GM18508 (cell line): Measurements from ENCODE around the gene PLD6.
"Not testable (repeated sequence)": the region's sequence is repeated elsewhere in the genome, so short reads cannot be mapped to it uniquely, and the experiment has no call there.

Experiments
- ATAC-seq: cut with Tn5 transposase; IDR thresholded peaks from one replicate; pipeline ENCODE4 v1.9.1; 2021; ENCODE audit warnings: moderate number of reproducible peaks; ENCODE audit not compliant: insufficient read depth, unreplicated experiment

Gene PLD6

DNA sequence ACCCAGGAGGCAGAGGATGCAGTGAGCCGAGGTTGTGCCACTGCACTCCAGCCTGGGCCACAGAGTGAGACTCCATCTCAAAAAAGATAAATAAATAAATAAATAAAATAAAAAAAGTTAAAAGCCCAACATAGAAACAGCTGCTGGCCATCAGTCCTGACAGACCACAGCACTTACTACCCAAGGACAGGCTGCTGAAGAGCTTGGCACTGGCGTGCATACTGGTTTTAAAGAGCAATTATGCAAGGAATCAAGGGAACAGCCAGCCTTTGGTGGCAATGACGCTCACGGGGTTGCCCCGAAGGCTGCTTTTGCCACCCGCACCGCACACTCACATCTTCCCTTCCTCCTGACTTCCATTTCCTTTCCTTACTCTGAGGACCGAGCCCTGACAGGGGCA, 4.2 kb downstream of the PLD6 start:
- no peak for ATAC-seq

DNA sequence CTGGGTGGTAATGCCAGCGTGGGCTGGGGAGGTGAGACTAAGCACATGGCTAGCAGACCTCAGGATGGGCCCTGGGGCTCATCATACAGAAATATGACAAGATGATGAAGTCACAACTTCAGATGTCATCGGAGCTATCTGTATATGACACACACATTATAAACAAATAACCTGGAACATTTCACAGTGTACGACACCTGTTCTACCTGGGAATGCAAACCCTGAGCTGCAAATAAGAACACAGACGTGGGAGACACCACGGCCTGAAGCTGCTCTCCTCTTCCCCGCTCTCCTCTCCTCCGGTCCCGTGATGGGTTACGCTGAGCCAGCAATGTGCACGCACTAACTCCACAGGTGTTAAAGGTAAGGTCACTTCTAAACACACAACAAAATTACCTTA, 4.9 kb downstream of the PLD6 start:
- no peak for ATAC-seq

DNA sequence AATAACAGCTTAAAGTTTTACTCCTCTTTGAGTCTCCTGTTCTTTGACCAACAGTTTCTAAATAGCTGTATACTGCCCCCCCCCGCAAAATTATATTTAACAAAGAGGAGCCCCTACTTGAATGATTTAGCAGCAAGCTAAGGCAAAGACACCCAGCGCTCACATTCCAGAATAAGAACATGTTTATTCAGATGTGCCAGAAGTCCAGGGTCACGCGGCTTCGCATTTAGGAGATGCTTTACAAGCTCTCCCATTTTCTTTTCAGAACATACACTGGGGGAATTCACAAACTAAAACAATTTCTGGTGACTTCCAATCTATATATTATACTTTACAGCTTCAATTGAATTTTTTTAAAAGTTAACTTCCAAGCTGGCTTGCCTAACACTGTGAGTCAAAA, 5.3 kb downstream of the PLD6 start:
- no peak for ATAC-seq

DNA sequence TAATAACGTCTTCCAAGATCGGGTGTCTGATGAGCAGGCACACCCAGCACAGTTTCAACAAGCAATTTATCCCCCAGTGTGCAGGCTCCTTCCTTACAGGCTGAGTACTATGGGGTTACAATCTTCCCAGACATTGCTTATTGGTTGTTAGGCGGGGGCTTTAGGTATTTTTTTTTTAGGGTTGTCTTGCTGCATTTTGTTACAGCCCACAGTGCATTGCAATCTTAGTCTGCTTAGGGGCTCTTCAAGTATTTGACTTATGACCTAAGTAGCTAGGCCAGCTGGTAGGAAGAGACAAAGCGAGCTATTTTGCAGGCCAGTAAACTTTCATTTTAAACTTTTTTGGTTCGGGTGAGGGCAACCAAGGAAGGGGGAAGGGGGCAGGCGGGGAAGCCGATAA, 5.8 kb downstream of the PLD6 start:
- ATAC-seq, result no peak

DNA sequence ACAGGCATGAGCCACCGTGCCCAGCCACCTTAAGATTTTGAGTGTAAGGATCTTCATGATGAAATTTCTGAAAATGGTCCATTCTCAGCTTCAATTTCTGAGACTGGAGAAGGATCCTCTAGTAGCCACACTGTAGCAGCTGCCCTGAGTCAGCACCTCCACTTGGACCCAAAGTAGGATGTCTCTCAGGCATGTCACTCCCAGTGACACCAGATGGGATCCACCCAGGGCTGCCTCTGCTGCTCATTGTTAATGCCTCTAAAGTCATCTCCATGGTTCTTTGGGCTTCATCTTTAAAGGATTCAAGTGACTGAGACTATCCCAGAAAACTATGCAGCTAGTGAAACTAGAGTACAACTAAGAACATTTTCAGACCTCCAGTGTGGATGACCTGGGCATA, 7.9 kb downstream of the PLD6 start:
- no peak for ATAC-seq

DNA sequence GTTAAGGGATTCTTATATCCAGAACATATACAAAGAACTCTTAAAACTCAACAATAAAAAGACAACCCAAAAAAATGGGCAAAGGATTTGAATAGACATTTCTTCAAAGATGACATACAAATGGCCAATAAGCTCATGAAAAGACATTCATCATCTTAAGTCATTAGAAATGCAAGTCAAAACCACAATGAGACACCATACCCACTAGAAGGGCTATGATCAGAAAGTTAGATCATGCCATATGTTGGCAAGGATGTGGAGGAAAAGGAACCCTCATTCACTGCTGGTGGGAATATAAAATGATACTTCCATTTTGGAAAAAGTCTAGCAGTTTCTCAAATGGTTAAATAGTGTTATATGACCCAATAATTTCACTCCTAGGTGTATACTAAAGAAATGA, 9.4 kb downstream of the PLD6 start:
- no peak for ATAC-seq

DNA sequence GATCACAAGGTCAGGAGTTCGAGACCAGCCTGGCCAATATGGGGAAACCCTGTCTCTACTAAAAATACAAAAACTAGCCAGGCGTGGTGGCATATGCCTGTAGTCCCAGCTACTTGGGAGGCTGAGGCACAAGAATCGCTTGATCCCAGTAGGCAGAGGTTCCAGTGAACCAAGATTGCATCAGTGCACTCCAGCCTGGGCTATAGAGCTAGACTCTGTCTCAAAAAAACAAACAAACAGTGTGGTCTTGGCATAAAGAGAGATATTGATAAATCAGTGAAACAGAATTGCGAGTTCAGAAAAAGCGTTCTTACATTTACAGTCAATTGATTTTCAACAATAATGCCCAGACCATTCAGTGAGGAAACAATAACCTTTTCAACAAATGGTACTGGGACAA, 10.7 kb downstream of the PLD6 start:
- not testable (repeated sequence) for ATAC-seq

DNA sequence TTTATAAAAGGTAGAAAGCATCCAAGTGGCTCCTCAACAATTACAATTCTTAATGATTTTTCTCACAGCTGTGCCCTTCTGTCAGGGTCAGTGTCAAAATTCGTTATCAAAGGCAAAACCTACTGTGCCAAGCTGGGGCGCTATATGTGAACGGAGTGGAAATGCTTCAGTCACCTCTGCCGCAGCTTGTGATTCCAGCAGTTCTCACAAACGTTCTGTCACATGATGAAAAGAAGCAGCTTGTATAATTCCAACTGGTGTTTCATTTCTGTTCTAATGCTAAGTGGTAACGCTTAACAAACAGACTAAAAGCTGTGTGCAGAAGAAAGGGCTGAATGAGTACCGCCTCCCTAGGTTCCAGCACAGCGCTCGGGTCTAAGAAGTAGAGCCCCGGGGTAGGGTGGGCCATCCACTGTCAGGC, 14.2 kb downstream of the PLD6 start:
- ATAC-seq, result no peak

DNA sequence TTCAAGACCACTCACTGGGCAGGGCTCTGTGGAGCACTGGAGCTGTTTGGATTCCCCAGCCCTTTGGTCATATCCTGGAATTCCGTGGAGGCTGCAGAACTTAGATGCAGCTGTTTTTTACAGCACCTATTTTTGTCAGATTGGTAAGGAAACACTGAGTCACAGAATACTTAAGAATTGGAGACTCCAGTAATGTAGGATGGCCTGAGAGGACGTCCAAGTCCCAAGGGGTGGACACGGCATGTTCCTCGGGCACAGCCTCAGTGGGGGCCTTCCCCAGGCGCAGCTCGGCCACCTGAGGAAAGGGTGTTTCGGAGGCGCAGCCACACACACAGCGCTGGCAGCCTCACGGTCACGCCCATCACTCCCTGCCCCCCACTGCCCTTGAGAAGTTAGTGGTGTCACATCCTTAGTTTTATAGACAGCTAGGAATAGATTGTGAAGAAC, 14.8 kb downstream of the PLD6 start:
- no peak for ATAC-seq

DNA sequence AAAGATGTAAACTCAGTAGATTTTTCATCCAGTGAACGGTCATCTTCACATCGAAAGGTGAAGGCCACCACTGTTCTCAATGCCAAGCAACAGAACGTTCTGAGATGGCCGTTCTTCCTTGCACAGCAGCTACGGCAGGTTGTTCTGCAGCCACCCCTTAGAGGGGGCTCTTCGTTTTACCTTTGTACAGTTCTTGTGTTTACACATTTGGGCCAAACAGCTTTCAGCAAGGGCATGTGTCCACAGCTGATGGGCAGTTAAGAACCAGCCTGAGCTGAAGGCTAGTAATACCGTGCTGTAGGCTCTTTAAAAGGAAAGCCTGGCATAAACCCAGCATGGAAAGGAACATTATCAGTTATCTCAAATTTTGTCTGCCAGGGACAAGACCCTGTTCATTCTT, 15.9 kb downstream of the PLD6 start:
- ATAC-seq, result no peak

DNA sequence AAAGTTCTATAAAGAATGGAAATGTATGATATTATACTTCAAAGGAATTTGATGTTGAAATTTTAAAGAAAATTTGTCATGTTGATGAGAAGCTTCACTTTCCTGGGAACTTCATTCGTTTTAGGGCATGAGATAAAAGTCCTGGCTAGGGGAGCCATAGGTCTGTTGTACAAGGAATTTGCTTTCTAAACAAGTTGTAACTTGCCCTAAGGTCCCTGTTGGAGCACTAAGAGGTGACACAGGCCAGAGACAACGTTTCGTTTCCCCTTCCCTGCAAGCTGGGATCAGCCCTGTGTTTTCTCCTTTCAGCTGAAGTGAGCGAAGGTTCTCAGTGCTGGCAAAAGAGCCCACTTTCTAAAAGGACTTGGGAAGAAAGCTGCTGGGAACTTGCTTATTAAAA, 16.6 kb downstream of the PLD6 start:
- no peak for ATAC-seq

DNA sequence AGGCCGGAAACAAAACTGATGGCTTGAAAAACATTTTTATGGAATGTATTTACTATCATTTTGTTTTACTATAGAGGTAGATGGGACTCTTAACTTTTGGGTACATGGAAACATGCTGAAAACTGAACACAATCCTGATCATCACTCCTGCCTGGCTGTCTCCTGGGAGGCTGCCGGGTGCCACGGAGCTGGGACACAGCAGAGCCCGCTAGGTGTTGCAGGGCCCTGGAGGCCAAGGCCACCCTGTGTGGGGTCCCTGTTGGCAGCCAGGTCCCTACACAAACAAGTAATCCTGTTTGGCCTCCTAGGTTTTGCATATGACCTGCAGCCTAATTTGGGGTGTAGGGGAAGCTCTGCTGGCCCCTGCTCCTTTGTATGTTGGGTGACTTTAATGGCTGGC, 17.5 kb downstream of the PLD6 start:
- ATAC-seq, result no peak

DNA sequence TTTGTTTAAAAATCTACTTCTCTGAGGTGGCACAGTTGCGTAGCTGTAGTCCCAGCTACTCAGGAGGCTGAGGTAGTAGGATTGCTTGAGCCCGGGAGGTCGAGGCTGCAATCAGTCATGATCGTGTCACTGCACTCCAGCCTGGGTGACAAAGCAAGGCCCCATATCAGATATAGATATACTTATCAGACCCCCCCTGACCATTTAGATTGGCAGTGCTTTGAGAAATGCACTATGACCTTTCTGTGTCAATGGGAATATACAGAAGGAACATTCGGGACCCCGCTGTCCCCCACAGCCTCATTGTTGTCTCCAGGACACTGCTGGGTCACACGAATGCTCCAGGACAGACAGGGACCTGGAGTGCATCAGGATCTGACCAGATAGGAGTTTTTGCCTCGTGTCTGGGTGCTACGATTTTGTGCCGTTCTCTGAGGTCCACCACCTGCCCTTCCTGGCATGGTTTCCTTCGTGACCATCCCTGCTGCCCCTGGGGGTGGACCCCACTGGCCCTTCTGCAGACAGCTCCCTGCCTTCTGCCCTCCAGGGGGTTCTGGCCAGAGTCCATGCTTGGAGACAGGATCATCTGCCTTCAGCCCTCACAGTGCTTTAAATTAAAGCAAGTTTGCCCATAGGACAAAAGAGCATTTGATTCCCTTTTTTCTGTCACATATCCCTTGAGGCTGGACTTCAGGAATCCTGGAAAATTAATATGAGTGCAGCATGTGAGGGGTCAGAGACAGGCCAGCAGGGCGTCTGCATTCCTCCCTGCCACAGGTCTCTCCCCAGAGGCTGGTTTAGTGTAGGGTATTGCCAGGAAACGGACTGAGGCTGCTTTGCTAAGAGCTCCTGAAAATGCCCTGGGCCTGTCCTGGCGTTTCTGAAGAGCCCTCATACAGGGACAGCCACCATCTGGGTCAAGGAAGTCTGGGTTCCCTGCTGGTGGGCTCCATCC, 19.3 kb downstream of the PLD6 start:
- ATAC-seq, result no peak

DNA sequence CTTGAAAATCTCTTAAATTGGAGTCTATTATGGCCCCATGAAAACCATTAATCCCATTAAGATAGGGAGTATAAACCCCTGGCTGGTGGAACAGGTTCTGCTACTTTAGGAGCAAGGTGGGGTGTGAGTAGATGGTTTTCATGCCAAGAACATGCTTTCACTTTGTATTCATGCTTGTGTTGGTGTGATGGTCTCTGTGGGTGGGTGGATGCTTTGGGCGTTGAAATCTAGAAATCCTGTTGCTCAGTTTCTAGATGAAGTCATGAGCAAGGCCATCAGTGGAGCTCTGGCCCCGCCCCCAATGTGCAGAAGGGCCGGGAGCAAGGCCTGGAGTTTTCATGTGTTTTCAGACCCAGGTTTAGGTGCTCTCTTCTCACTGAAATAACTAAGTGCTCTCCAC, 20.1 kb downstream of the PLD6 start:
- ATAC-seq, result no peak

DNA sequence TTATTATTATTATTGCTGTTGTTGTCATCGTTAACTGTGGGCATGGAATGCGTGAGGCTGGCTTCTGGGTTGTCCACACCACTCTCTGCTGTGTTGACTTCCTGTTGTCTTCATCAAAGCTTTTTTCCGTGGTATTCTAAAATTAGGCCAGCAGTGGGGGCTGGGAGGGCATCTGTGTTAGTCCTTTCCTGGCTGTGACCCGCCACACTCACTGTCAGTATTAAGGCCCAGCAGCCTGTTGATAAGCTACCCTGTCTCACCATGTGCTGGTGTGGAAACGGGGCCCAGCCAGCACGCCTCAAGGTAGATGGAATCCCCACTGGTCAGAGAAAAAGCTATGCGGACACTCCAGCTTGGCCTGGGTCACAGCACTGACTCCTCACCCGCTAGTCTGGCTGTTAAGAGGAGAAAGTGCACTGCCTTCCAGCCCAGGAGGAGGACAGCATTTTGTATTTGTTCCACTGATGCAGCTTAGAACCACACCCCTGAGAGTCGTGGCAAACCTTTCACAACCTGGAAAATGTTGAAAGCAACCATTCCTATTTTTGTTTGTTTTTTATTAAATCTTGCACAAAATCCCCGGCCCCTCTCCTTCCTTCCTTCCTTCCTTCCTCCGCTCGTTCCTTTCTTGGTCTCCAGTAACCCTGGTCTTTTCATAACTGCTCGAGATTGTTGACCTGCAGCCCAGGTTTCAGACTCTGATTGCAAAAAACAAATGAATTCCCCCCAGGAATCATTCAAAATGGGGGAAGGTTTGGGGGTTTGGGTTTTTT, 21.0 kb downstream of the PLD6 start:
- not testable (repeated sequence) for ATAC-seq

DNA sequence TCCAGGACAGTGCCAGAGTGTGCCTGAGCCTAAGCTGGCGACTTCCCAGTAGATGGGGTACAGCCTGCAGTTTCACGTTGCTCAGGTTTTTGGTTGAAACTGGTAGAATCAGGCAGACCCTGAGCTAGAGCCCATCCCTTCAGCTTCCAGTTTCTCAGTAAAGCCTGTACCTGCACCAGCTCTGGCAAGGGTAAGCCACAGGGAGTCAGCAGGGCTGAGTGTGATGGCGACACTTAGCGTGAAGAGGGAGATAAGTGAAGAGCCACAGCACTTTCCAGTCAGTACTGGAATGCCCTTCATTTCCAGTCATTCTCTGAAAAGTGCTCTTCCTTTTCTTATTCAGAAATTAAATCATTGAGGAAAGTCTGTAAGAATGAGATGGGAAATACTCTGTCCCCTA, 22.4 kb downstream of the PLD6 start:
- no peak for ATAC-seq

DNA sequence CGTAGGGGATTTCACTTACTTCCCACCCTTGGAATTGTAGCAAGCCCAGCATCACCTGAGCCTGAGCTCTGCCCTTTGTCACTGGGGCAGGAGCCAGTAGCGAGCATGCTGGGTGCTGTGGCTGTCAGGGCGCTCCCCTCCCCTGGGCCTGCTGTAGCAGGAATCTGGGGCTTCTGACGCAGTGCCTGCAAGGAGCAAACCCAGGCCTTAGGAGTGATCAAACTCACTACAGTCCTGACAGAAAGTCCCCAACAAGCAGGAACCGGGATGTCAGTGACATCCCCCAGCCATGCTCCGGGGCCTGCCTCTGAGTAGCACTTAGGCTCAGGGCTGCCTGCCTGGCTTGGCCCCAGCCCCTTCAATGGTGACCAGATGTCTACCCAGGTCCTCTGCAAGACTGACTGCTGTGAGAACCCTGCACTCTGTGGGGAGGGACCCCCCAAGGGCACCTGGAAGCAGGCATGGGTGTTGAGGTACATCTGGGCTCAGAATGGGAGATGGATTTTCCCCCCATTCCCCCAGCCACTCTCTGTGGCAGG, 23.5 kb downstream of the PLD6 start:
- no peak for ATAC-seq

DNA sequence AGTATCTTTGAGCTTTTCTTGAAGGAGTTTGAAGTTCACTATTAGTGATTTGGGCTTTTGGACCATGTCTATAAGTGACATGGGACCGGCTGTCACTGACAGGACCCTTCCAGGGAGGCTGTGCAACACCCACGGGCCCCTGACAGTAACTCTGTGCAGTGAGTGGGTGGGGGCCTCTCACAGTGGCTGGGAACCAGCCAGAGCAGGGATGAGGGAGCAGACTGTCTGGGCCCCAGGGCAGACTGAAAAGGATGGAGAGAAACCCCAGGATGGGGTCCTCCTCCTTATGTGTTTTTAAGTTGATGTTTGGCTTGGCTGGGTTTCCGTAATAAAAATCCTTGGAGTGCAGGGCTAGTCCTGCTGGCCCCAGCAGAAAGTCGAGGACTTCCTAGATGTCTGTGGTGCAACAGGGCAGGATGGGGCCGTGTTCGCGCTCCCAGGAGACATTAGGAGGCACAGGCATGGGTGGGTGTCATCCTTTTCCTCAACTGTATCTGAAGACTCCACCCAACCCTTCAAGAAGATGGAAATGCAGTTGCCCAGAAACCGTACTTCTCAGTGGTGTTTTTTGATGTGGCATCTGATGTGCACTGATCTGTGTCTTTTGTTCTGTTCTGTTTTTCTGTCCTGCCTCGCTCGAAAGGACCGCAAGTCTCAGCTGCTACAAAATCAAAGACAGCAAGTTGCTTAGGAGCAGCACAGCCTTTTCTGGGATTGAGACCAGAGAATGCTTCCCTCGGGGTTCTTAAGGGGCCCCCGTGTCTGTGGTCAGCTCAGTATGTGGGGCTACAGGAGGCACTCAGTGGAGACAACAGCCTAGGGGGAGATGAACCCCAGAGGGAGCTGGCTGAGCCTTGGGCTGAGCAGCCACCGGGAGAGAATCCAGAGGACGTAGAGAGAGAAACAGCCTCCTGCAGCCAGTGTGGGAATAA, 24.2 kb downstream of the PLD6 start:
- no peak for ATAC-seq

DNA sequence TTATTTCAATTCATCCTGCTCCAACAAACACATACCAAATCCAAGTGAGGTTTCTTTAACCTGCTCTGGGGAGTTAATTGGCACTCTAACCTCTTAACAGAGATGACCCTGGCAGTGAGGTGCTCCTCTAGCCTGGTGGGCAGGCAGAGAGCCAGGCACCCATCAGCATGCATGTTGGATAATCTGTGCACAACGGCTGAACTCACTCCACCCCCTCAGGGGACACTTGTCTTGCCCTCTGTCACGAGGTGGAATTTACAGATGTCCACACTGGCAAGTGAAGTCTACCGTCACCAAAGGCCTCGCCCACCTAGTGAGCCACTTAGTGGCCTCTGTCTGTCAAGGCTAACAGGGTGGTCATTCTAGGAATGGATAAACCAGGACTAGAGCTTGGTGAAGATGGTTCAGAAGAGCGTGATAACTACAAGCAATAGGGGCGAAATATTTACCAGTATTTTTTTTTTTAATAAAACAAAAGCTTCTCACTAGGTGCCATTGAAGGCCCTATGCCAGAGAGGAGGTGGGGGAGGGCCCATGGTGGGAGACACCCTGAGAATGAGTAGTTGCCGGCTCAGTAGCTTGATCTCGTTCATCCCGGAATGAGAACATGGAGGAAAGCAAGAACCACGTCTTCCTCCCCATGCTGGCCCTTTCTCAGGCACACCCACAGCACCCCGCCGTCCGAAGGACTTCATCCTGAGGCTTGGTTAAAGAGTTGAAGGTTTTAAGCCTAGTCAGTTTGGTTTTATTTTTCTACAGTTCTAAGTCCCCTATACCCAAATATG, 25.2 kb downstream of the PLD6 start:
- ATAC-seq, result no peak
